HG03108 (cell line): ENCODE measurements around the gene AMOT.
"Not testable (repeated sequence)": the region's sequence is repeated elsewhere in the genome, so short reads cannot be mapped to it uniquely, and the experiment has no call there.

Experiments used
- ATAC-seq: cut with Tn5 transposase; IDR thresholded peaks from one replicate; pipeline ENCODE4 v1.9.1; 2021; ENCODE audit warnings: moderate library complexity; ENCODE audit not compliant: unreplicated experiment

Gene AMOT, protein sequence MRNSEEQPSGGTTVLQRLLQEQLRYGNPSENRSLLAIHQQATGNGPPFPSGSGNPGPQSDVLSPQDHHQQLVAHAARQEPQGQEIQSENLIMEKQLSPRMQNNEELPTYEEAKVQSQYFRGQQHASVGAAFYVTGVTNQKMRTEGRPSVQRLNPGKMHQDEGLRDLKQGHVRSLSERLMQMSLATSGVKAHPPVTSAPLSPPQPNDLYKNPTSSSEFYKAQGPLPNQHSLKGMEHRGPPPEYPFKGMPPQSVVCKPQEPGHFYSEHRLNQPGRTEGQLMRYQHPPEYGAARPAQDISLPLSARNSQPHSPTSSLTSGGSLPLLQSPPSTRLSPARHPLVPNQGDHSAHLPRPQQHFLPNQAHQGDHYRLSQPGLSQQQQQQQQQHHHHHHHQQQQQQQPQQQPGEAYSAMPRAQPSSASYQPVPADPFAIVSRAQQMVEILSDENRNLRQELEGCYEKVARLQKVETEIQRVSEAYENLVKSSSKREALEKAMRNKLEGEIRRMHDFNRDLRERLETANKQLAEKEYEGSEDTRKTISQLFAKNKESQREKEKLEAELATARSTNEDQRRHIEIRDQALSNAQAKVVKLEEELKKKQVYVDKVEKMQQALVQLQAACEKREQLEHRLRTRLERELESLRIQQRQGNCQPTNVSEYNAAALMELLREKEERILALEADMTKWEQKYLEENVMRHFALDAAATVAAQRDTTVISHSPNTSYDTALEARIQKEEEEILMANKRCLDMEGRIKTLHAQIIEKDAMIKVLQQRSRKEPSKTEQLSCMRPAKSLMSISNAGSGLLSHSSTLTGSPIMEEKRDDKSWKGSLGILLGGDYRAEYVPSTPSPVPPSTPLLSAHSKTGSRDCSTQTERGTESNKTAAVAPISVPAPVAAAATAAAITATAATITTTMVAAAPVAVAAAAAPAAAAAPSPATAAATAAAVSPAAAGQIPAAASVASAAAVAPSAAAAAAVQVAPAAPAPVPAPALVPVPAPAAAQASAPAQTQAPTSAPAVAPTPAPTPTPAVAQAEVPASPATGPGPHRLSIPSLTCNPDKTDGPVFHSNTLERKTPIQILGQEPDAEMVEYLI

DNA sequence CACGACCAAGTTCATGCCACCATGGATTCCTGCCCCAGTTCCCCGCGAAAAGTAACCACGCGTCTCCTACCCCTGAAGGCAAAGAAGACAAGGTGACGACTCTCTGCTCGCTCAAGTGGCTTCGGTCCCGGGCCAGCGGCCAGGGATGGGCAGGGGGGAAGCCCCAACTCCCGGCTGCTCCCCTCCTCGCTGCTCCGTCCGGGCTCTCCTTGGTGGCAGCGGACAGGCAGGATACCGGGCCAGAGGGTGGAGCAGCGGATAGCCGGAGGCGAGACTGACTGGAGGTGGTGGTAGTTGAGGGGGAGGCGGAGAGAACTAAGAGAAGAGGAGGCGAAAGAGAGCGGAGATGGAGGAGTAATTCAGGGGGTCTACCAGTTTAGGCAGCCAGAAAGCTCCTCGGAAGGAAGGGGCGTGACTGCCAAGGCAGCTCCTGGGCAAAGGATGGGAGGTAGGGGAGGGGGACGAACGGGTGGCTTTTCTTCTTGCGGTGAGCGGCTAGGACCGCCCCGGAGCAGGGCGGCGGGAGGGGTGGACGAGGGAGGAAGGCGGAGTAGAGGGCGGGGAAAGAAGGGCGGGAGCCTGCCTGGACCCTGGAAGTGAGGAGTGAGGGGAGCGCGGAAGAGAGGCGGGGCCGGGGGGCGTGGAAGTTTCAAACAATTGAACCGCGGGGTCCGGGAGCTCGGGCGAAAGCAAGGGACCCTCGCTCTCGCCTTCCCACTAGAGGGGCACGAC is at the start of gene AMOT:
Gene AMOT, minus strand, starts transcription at position 450 of the 732 bp plus-strand sequence. CDS start 17,705 bp downstream, outside the sequence.
- ATAC-seq = peak; percentile 61

DNA sequence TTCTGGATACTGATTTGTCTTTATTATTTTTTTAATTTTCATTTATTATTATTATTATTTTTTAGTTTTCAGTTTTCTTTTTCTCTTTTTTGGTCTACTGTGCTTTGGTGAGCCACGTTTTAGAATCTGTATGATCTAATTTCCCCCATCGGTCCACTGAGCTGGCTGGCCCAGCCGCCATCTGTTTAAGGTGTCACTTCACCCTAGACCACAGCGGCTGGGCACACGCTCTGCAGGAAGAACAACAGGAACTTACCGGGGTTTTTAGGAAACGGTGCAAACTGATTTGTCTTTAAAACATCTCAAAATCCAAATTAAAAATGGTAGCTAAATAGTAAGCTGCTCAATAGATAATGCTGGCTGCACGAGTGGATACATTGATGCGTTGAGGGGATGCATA is 48.8 kb upstream of the AMOT start:
- ATAC-seq = no peak

DNA sequence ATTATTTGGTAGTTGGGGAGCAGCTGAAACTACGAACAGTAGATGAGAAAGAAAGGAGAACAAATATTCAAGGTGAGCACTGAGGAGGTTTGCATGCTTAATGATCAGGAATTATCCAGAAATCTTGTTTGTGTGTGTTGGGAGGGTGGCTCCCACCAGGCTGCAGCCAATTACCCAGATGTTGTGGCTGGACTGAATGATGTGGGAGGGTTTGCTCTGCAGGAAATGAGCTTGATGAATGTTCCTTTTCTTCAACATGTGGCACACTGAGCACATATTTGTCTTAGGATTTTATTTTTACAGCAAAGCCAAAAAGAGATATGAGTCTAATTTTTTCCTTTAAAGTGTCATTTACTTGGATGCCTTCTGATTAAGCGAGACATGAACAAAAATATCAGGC is 48.3 kb upstream of the AMOT start:
- no peak for ATAC-seq

DNA sequence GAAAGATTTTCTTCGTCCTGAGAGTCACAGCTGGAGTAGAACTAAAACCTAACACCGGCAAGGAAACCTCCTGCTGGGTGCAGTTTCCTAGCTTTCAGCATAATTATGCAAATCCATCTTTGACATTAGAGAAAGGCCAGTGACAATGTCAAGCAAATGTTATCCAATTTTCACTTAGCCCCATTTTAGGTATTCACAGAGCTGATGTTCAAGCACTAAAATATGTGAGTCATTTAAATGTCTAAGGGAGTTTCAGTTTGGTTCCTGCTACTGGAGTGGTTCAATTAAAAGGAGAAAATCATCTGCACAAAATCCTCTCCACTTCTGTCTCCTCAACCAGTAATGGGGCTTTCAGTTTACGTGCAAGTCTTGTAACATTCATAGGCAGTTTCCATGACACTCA is 37.1 kb upstream of the AMOT start:
- no peak for ATAC-seq

DNA sequence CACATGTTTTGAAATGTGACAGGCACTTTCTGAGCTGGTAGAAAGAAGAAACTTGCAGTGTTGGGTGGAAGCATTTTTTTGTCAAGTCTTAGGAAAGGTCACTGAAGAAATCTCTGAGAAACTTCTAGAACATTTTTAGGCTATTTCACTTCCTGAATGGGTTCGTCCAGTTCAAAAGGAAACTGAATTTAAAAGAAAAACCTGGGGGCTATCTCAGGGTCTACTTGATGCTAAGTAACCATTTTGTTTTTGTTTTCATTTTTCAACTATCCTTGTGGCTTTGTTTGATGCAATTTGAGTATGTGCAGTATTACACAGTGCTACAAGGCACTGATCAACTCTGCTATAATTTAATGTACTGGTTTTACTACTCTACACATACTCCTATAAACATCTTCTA is 34.0 kb upstream of the AMOT start:
- peak; percentile 75 for ATAC-seq

DNA sequence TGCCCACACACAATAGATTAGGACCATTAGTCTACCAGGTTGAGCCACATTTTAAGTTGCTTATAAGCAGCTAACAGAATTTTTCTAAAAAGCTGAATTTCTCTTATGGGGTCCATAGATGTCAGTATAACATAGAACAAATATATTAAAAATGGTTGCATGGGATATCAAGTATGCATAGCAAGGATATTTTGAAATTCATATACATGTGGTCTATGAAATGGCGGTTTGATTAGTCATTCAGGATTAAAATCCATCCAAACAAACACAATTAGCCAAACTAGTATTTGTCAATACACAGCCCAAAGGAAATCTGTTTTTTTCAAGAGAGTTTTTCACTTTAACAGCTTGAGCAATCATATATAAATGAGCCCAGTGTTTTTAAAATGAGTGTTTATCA is 33.5 kb upstream of the AMOT start:
- ATAC-seq = no peak

DNA sequence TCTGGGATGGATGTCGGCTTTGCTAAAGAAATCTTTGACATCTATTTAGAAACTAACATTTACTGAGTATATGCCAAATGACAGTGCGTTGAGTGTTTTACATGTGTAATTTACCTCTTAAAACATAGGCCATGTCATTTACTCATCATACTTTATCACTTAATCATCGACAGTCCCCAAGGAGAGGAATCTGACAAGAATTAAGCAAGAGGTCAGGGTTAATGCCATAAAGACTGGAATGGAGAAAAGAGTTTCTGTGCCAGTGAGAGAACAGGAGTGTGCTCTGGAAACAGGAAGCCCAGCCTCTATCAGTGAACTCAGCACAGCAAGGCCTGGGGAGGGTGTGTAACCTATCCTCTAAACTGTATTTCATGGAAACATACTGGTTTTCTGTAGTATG is 28.0 kb upstream of the AMOT start:
- ATAC-seq = no peak

DNA sequence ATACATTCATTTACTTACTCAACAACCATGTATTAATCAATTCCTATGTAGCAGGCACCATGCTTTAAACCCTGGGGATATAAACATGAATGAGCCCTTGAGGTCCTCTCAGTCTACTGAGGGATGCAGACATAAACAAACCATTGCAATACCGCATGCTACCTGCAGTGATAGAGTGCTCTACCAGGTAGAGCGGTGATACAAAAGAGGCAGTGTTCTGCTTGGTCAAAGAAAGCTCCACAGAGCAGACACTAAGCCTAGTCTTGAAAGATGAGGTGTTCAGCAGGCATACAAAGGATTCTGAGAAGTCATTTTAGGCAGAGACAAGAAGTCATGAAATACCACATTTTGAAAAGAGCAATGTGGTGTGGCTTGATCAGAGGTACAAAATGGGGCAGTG is 26.9 kb upstream of the AMOT start:
- no peak for ATAC-seq

DNA sequence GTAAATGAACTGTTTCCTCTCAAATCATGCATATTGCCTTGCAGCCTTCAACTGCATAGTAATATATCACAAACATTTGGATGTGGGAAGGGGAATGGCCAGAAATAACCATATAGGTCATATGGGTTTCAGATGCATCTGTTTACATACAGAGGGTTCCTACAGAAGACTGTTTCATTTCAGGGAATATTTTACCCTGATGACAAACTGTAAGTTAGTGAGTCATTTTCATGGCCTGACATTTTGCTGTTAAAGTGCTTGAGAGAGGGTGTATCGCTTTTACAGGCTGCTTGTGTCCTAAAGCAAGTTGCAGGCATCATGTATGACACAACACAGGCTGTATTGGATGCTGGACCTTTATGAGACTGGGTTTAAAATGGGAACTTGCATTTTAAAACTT is 25.5 kb upstream of the AMOT start:
- no peak for ATAC-seq

DNA sequence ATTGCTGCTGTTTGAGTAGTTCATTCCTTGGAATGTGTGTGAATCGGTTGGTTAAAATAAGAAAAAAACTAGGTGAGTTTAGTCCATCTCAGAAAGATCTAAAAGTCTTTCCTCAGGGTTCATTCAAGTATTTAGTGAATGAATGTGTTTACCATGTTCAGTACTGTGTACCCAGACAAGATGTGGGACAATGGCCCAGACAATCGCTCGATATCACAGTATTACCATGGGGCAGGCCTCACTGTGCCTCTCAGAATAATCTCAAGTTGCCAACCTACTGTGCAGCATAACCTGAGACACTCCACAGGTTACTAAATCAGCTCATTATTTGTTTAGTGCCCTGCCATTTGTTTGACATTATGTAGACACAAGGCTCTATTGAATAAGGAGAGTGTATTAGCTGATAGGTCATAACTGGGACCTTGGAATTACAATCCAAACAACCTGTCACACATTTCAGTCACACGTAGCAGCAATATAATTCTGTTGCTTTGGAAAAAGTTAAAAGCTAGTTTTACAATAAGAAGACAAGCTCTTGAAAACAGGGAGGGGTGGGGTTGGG is 24.9 kb upstream of the AMOT start:
- ATAC-seq = no peak

DNA sequence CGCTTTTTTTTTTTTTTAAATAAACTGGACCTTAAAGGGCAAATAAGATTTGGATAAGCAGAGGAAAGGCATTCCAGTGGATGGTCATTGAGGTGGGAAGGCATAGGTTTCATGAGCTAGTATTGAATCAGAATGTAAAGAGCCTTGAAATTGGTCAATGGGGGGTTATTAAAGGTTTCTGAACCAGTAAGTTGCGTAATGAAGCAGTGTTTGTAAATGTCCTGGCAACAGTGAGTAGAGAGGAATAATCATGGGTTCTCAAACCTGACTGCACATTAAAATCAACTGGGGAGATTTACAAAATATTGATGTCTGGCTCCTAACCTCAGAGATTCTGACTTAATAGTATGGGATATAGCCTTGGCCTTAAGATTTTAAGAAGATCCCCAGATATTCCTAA is 23.2 kb upstream of the AMOT start:
- ATAC-seq = no peak

DNA sequence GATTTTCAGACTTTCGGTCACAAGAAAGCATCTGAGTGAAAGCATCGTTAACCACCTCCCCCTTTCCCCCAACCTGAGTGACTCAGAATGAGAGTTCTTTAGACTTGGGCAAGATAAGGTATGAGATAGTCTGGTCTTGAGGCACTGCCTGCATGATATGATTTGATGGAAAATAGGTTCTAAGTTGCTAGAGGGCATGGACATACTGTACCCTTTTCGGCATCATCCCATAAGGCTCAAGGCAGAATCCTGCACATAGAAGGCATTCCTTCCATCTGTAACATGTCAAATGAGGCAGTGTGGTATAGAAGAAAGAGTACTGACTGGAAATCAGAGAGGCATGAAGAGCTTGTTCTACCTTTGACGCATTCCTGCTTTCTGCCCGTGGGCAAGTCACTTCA is 16.8 kb upstream of the AMOT start:
- ATAC-seq = no peak

DNA sequence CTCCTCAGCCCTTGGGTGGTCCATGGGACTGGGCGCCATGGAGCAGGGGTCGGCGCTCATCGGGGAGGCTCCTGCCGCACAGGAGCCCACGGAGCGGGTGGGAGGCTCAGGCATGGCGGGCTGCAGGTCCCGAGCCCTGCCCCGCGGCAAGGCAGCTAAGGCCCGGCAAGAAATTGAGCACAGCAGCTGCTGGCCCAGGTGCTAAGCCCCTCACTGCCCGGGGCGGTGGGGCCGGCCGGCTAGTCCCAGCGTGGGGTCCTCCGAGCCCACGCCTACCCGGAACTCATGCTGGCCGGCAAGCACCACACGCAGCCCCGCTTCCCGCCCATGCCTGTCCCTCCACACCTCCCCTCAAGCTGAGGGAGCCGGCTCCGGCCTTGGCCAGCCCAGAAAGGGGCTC is 14.3 kb upstream of the AMOT start:
- ATAC-seq = not testable (repeated sequence)

DNA sequence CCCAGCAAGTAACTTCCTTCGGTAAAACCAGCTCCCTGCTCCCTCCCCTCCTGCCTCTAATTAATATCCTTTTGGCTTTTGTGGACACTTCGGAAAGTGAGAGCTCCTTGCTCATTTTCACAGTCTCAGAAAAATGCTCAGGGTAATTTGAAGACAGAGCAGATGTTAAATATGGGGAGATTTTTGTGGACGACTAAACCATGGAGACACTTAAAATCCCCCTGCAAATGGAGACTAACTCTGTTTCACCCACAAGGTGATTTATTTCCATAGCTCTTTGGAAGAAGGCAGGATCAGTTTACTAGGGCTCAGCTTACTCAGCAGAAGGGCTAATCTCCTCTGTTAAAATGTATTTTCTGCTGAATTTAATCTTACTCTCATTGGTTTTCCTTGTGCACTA is 12.2 kb upstream of the AMOT start:
- ATAC-seq = no peak

DNA sequence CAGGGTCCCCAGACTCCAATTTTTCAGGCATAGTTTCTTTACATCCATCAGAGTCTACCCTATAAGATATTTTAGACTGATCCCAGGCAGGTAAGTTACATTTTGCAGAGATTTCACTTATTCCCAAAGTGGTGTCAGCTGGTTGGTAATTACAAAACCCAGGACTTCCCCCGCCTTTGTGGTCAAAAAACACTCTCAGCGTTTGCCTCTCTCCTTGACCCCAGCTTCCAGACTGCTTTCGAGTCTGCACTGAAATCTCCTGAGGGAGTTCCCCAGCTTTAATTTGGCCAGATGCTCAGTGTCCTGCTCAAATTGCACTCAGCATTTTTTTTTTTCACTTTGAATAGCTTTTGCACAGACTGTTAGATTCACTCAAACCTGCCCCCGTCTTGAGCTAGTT is 11.2 kb upstream of the AMOT start:
- peak; percentile 71 for ATAC-seq

DNA sequence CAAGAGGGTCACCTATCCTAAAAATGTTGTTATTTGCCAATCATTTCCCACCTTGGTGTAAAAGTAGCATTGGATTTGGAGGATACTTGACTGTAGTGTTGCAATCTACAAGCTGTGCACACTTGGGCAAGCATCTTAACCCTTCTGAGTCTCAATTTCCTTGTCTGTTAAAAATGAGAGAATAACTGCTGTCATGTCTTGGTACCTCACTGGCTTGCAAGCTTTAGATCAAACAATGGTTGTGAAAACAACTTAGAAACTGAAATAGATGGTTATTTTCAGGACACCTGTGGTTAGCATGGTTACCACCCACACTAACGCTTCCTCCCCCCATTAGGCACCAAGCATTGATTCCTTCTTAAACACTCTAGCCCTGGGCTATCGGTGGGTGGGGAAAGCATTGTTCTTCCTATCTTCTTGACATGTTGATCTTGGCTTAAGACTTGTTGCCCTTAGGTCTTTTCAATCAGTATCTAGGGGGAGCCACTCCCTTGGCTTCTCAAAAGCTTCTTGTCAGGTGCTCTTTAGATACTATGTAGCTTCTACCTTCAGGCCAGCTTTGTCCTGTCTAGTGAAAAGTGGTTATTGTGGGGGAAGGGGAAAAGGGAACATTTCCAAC is 10.6 kb upstream of the AMOT start:
- peak; percentile 84 for ATAC-seq

DNA sequence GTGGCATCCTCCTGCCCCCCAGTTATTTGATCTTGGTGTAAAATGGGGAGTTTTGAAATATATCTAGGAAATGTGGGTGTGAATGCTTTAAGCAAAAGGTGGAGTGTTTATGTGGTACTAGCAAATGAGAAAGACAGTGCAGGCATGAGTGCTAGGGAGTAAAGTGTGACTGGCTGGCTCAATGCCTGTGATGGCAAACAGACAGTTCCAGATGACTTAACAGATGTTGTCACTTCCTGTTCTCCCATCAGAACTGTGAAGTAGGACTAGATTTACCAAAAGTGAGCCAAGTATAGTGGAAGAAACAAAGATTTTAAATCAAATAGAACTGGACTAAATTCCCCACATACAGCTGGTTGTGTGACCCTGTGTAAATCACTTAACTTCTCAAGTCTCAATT is 8.4 kb upstream of the AMOT start:
- no peak for ATAC-seq

DNA sequence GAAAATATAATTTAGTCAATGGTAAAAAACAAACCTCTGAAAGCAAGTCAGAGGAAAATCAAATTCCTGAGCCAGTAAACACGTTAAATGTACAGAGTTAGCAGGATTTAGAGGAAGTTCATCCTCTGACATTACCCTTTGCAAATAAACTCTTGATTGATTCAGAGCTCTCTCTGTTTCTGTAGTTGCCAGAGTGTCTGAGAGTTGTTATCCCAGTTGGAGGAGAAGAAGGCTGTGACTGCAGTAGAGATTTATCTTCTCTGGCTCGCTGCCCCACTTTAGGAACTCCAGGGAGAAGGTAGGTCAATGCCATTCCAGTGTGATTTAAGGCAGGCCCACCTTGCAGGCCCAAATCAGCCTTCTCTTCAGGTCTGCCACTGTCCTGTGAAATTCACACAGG is 6.2 kb upstream of the AMOT start:
- ATAC-seq = no peak

DNA sequence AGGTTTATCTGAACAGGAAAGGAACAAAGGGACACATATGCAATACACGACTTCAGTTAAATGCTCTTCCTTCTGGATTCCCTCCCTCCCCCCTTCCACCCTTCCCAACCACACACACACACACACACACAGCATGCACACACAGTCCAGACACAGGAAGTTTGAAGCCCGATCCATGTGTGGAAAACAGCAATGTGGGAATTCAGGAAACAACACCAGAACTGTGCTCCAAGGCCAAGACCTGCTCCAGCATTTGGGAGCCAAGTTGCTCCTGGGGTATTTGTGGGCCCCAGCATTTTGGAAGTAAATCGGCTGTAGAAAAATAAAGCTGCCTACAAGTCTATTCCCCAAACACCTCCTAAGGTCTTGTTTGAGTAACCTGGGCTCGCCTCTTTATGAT is 5.6 kb upstream of the AMOT start:
- ATAC-seq = no peak

DNA sequence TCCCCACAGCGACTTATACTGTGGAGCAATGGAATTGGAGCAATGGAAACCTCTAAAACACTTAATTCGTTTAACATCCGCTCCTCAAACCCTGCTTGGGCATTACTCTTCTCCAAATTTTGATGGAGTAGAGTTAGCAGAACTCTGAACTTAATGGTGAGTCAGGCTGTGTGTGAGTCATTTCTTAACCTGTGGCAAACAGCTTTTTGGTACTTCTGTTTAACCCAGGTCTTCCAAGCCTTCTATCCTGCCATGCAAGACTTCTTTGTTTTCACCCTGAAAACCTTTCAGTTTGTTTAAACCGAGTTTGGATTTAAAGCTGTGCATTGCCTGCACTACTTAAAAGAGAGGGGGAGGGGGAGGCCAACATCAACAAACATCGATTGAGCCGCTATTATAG is 3.6 kb upstream of the AMOT start:
- no peak for ATAC-seq
